Putamen (tissue), 1 donor: ENCODE data around the gene VPS13A.

Experiments used
- DNase-seq: peaks from one replicate; pipeline ENCODE4 v3.0.0-alpha.2; 2016; ENCODE audit warnings: low spot score

Gene VPS13A

GRCh38 chr9:77177143-77177893, at the start of gene VPS13A:
Gene VPS13A, plus strand, starts transcription at chr9:77177534. Its CDS starts 171 bp downstream, at chr9:77177705.
- DNase-seq, result peak; percentile 82

GRCh38 chr9:77128125-77128789, 49.1 kb upstream of the VPS13A start:
- DNase-seq, result no peak

GRCh38 chr9:77131399-77131798, 45.9 kb upstream of the VPS13A start:
- DNase-seq, result no peak

GRCh38 chr9:77133011-77133410, 44.3 kb upstream of the VPS13A start:
- DNase-seq, result no peak

- DNase-seq, result no peak
These were observed 35.0 kb upstream of the VPS13A start for GRCh38 chr9:77142366-77142765.

GRCh38 chr9:77149879-77150278, 27.5 kb upstream of the VPS13A start:
- no peak for DNase-seq

GRCh38 chr9:77152289-77152688, 25.0 kb upstream of the VPS13A start:
- DNase-seq, result no peak

GRCh38 chr9:77156646-77157371, 20.5 kb upstream of the VPS13A start:
- DNase-seq, result no peak

- DNase-seq, result no peak
These were observed 18.4 kb upstream of the VPS13A start for GRCh38 chr9:77158772-77159513.

- no peak for DNase-seq
These were observed 16.1 kb upstream of the VPS13A start for GRCh38 chr9:77161191-77161590.

GRCh38 chr9:77161966-77162365, 15.4 kb upstream of the VPS13A start:
- no peak for DNase-seq

GRCh38 chr9:77162366-77162765, 15.0 kb upstream of the VPS13A start:
- no peak for DNase-seq

- no peak for DNase-seq
These were observed 13.4 kb upstream of the VPS13A start for GRCh38 chr9:77163884-77164283.

- DNase-seq, result no peak
These were observed 11.1 kb upstream of the VPS13A start for GRCh38 chr9:77166193-77166592.

- DNase-seq, result no peak
These were observed 6.2 kb upstream of the VPS13A start for GRCh38 chr9:77170991-77171699.

GRCh38 chr9:77175151-77175550, 2.2 kb upstream of the VPS13A start:
- no peak for DNase-seq

- DNase-seq, result peak; percentile 18
These were observed 1.2 kb upstream of the VPS13A start for GRCh38 chr9:77176106-77176505.

- DNase-seq, result no peak
These were observed 620 bp upstream of the VPS13A start for GRCh38 chr9:77176686-77177142.

- peak; percentile 27 for DNase-seq
These were observed 810 bp downstream of the VPS13A start for GRCh38 chr9:77177894-77178794.

GRCh38 chr9:77180056-77180455, 2.7 kb downstream of the VPS13A start:
- no peak for DNase-seq
